Measurements from ENCODE around the gene ANKDD1B.
A peak's percentile ranks its signal among the peaks of the same experiment; 100 is the strongest.

ANKDD1B gene

DNA sequence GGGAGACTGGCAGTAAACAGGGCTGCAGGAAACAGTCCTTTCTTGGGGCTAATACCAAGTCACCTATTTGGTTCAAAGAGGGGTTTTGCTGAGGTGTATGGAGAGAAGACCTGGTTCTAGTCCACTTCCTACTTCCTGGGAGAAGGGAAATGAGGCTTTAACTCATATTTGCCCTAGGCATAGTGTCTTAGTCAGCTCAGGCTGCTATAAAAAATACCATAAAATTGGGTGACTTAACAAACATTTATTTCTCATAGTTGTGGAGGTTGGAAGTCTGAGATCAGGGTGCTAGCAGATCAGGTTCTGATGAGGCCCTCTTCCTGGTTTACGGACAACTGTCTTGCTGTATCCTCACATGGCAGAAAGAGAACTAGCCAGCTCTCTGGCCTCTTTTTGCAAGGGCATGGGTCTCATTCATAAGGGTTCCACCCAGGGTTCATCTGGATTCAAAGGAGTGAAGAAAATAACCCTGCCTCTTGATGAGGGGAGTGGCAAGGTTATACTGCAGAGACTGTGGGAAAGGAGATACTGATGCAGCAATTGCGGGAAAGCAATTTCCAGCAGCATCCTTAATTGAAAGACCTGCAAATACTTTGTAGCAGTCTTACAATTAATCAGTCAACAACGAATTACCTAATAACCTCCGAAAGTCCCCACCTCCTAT lies 40.5 kb downstream of the ANKDD1B start:
- Histone ChIP-seq H3K27me3 (ENCODE audit: control insufficient read depth, insufficient read depth, low read length) (no peaks in the 10 kb centered on the region), H3K9ac (ENCODE audit: low read length) (no peak overlapping the region), H3K4me3 (ENCODE audit: low read length) (no peak overlapping the region), H3K27ac (ENCODE audit: low read depth, low read length) (no peak overlapping the region), H3K36me3 (ENCODE audit: control insufficient read depth, insufficient read depth, low read length) (no peaks in the 10 kb centered on the region), H3K4me1 (ENCODE audit: control insufficient read depth, insufficient read depth, low read length) (no peaks in the 10 kb centered on the region)

DNA sequence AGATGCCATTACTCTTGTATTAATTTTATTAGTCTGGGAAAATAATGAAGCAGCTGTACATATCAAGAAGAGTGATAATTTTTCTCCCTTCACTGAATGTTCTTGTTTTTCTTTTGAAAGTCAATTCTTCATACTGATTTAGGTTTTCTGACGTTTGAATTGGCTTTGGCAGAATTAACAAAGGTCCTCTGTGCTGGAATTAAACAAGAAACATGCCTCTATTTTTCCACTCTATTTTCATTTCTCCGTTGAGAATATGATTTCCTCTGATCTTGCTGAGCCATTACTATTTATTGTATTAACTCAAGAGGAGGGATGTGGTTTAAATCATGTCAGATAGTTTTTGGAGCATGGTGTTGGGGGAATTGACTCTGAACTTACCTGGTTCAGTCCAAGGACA lies 42.3 kb downstream of the ANKDD1B start:
- H3K27me3 ChIP-seq (ENCODE audit: control insufficient read depth, insufficient read depth, low read length): no peaks in the 10 kb centered on the region

DNA sequence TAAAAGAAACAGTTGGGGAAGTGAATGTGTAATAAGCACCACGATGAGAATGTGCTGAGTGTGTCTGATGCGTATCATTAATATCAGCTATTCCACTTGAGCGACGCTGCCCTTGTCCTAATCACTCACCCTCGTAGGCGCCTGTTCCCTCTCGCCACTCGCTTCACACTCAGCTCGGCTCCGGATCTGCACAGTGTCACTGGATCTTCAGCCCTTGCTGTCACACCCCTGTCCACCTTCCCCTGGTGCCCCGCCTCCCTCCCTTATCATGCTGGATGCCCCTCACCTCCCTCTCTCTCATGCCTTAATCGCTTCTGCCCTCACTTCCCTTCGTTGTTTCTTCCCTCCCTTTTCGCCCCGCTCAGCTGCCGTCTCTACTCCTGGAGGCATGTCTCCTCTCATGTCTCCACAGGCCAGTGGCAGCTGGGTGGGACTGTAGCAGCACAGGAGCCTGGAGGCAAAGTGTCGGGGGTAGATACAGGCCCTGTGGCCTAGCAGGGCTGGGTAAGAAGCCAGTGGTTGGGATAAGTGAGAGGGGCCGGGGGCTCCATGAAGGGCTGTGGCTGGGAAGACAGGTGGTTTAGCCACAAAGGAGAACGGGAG lies 43.5 kb downstream of the ANKDD1B start:
- Histone ChIP-seq H3K27me3 (ENCODE audit: control insufficient read depth, insufficient read depth, low read length) (no peaks in the 10 kb centered on the region), H3K4me1 (ENCODE audit: control insufficient read depth, insufficient read depth, low read length) (no peaks in the 10 kb centered on the region)

More for the DNA sequence above, 42.3 kb downstream of the ANKDD1B start:
- Histone ChIP-seq H3K9ac (ENCODE audit: low read length) (no peak overlapping the region), H3K4me1 (ENCODE audit: control insufficient read depth, insufficient read depth, low read length) (no peaks in the 10 kb centered on the region), H3K4me3 (ENCODE audit: low read length) (no peak overlapping the region), H3K27ac (ENCODE audit: low read depth, low read length) (no peak overlapping the region), H3K36me3 (ENCODE audit: control insufficient read depth, insufficient read depth, low read length) (no peaks in the 10 kb centered on the region)

DNA sequence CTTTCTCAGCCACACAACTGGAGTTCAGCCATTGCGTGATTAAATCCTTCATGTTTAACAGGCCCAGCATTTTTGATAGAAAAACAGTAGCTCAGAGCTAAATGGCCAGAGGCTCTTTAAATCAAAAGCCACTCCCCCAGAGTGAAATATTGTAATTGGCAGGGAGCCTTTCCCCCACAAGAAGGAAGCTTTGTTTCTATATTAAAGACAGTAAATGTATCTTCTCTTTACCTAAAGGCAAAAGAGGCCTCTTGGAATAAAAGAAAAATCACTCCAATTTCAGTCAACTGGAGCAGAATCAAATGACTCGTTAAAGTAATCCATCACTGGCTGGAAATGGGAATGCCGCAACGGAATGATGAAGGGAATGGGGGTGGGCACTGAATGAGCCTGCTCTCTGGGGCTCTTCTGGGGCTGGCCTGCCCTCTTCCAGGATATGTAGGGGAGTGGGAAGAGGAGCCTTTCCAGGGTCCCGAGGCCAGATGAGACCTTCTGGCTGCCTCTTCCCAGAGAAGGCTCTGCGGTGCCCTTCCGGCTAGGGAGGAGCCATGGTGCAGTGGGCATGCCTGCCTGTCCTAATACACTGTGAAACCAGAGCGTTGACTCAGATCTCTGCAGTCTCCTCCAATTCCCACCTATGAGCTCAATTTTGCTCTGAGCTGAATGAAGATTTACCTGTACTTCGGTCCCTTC lies 45.2 kb downstream of the ANKDD1B start:
- Histone ChIP-seq H3K27ac (ENCODE audit: low read depth, low read length) (no peak overlapping the region), H3K27me3 (ENCODE audit: control insufficient read depth, insufficient read depth, low read length) (no peaks in the 10 kb centered on the region), H3K4me3 (ENCODE audit: low read length) (peak overlapping the region; percentile 58), H3K9ac (ENCODE audit: low read length) (no peak overlapping the region), H3K36me3 (ENCODE audit: control insufficient read depth, insufficient read depth, low read length) (no peaks in the 10 kb centered on the region), H3K4me1 (ENCODE audit: control insufficient read depth, insufficient read depth, low read length) (no peaks in the 10 kb centered on the region)

More for the DNA sequence above, 43.5 kb downstream of the ANKDD1B start:
- no peak overlapping the region for H3K4me3 ChIP-seq (ENCODE audit: low read length)
- H3K36me3 ChIP-seq (ENCODE audit: control insufficient read depth, insufficient read depth, low read length): no peaks in the 10 kb centered on the region
- H3K9ac ChIP-seq (ENCODE audit: low read length): no peak overlapping the region
- H3K27ac ChIP-seq (ENCODE audit: low read depth, low read length): no peak overlapping the region

DNA sequence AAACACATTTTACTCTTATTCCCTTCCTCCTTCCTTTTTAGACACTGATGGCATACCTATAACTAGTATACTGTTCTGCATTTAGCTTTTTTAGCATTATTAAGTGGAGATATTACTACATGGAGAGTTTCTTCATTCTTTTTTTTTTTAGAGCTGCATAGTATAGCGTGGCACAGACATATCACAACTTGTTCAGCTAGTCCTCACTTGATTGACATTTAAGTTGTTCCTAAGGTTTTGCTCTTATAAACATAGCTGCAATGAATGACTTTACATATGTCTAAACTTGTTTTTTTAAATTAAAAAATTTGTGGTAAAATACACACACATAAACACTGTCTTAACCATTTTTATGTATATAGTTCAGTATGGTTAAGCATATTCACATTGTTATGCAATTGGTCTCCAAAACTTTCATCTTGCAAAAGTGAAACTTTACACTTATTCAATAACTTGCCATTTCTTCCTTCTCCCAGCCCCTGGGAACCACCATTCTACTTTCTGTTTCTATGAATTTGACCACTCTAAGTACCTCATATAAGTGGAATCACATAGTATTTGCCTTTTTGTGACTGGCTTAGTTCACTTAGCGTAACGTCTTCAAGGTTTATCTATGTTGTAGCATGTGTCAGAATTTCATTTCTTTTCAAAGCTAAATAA lies 48.7 kb downstream of the ANKDD1B start:
- Histone ChIP-seq H3K36me3 (ENCODE audit: control insufficient read depth, insufficient read depth, low read length) (no peaks in the 10 kb centered on the region), H3K4me3 (ENCODE audit: low read length) (no peak overlapping the region), H3K4me1 (ENCODE audit: control insufficient read depth, insufficient read depth, low read length) (no peaks in the 10 kb centered on the region), H3K27ac (ENCODE audit: low read depth, low read length) (no peak overlapping the region), H3K9ac (ENCODE audit: low read length) (no peak overlapping the region), H3K27me3 (ENCODE audit: control insufficient read depth, insufficient read depth, low read length) (no peaks in the 10 kb centered on the region)

DNA sequence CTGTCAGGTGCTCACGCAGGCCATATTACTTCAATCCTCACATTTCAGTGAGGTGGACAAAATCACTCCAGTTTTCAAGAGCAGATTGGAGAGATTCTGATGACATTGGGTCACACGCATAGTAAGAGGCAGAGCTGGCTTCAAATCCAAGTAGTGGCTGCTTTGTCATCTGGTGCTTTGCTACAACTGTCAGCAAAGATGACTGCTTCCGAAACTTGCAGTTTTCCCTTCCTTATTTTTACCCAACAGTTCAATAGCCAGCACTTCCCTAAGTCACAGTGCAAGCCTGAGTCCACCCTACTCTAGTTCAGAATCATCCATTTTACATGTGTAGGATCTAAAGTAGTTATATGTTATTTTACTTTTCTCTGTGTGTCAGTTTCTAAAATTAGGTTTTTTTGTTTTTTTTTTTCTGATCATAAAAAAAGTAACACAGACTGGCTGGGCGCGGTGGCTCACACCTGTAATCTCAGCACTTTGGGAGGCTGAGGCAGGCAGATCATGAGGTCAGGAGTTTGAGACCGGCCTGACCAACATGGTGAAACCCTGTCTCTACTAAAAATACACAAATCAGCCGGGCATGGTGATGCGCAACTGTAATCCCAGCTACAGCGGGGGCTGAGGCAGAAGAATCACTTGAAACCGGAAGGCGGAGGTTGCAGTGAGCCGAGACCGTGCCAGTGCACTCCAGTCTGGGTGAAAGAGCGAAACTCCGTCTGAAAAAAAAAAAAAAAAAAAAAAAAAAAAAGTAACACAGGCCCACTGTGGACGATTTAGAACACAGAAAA lies 49.6 kb downstream of the ANKDD1B start:
- no peak overlapping the region for H3K4me3 ChIP-seq (ENCODE audit: low read length)
- no peak overlapping the region for H3K27ac ChIP-seq (ENCODE audit: low read depth, low read length)
- no peak overlapping the region for H3K9ac ChIP-seq (ENCODE audit: low read length)
- H3K4me1 ChIP-seq (ENCODE audit: control insufficient read depth, insufficient read depth, low read length): no peaks in the 10 kb centered on the region
- H3K36me3 ChIP-seq (ENCODE audit: control insufficient read depth, insufficient read depth, low read length): no peaks in the 10 kb centered on the region
- no peaks in the 10 kb centered on the region for H3K27me3 ChIP-seq (ENCODE audit: control insufficient read depth, insufficient read depth, low read length)

DNA sequence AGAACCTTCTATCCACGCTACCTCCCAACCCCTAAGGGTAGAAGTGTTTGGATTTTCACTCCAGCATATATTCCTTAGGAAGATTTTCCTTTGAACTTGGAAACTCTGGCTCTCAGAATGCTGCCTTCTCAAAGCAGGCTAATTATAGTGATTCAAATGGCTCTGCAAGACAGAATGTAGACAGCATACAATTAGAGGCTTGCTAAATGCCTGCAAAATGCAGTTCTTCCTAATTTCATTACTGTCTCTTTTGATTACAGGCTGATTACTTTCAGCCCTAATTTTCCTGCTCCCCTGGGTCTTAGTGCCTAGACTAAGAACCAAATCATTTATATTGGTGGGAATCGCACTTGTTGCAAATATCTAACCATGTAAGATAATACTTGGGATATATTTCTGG lies 50.8 kb downstream of the ANKDD1B start:
- Histone ChIP-seq H3K4me3 (ENCODE audit: low read length) (no peak overlapping the region), H3K36me3 (ENCODE audit: control insufficient read depth, insufficient read depth, low read length) (no peaks in the 10 kb centered on the region), H3K27me3 (ENCODE audit: control insufficient read depth, insufficient read depth, low read length) (no peaks in the 10 kb centered on the region), H3K9ac (ENCODE audit: low read length) (no peak overlapping the region), H3K27ac (ENCODE audit: low read depth, low read length) (no peak overlapping the region), H3K4me1 (ENCODE audit: control insufficient read depth, insufficient read depth, low read length) (no peaks in the 10 kb centered on the region)

DNA sequence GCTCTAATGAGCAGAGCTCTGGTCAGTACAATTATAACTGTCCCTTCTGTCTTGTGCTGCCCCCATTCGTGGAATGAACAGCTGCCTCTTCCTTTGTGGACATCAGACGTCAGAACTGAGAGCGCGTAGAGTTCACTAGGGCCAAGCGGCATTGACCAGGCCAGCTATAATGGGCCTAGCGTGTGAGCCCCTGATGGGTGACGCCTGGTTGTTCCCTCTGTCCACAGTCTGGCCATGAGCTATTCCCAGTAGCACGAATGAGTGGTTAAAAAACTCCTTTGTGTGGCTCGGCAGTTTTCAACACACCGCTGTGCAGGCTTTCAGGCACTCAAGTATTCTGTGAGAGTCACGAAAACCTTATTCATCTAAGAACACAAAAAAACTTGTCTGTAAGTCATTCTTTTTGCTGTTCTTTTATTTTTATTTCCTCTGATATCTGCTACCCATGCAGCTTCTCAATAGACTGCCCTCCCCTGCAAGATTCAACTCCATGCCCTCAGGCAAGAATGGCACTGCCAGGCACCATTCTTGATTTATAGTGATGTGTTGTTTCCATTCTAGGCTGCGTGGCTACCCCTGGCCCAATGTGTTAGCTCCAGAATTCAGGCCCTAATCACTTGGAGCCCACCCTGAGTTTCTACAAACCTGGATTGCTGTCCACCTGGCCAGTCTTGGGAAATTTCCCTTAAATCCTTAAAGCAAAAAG lies 52.5 kb downstream of the ANKDD1B start:
- no peak overlapping the region for H3K4me3 ChIP-seq (ENCODE audit: low read length)
- no peaks in the 10 kb centered on the region for H3K27me3 ChIP-seq (ENCODE audit: control insufficient read depth, insufficient read depth, low read length)
- H3K4me1 ChIP-seq (ENCODE audit: control insufficient read depth, insufficient read depth, low read length): no peaks in the 10 kb centered on the region
- no peak overlapping the region for H3K27ac ChIP-seq (ENCODE audit: low read depth, low read length)
- no peak overlapping the region for H3K9ac ChIP-seq (ENCODE audit: low read length)
- no peaks in the 10 kb centered on the region for H3K36me3 ChIP-seq (ENCODE audit: control insufficient read depth, insufficient read depth, low read length)

DNA sequence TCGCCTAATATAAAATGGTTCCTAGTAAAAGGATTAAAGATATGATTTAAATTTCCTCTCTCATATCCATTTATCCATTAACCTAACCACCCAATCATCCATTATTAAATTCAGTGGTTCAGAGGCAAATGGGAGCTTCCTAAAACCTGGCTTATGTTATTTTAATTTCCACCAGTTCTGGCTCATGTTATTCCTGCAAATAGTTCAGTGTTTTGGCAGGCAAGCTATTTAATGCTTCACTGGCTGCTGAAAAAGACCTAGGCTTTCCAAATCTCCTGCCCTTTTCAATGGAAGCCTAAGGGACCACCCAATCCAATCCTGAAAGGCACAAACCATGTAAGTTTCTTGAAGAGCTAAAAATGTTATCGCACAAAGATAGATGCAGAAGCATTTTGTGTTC lies 53.7 kb downstream of the ANKDD1B start:
- Histone ChIP-seq H3K27ac (ENCODE audit: low read depth, low read length) (no peak overlapping the region), H3K9ac (ENCODE audit: low read length) (no peak overlapping the region), H3K4me1 (ENCODE audit: control insufficient read depth, insufficient read depth, low read length) (no peaks in the 10 kb centered on the region), H3K36me3 (ENCODE audit: control insufficient read depth, insufficient read depth, low read length) (no peaks in the 10 kb centered on the region), H3K27me3 (ENCODE audit: control insufficient read depth, insufficient read depth, low read length) (no peaks in the 10 kb centered on the region), H3K4me3 (ENCODE audit: low read length) (no peak overlapping the region)

DNA sequence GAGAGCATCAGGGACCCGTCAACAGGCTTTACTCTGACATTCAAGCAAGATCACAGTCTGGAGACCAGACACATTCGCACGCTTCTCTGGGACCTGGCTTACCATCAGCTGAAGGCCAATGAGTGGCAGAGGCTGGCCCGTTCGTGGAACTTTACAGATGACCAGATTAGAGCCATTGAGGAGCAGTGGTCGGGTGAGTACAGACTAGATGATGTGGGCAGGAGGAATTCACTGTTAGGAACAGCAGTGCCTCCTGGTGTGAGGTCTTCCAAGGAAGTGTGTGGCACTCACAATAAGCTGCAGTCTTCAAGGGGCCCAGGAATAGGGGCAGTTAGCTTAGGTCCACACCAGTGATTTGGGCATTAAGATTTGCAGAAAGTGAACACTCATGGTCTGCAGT lies 55.5 kb downstream of the ANKDD1B start:
- H3K27me3 ChIP-seq (ENCODE audit: control insufficient read depth, insufficient read depth, low read length): no peaks in the 10 kb centered on the region
- H3K27ac ChIP-seq (ENCODE audit: low read depth, low read length): no peak overlapping the region
- H3K9ac ChIP-seq (ENCODE audit: low read length): no peak overlapping the region
- no peaks in the 10 kb centered on the region for H3K4me1 ChIP-seq (ENCODE audit: control insufficient read depth, insufficient read depth, low read length)
- H3K4me3 ChIP-seq (ENCODE audit: low read length): no peak overlapping the region
- no peaks in the 10 kb centered on the region for H3K36me3 ChIP-seq (ENCODE audit: control insufficient read depth, insufficient read depth, low read length)

DNA sequence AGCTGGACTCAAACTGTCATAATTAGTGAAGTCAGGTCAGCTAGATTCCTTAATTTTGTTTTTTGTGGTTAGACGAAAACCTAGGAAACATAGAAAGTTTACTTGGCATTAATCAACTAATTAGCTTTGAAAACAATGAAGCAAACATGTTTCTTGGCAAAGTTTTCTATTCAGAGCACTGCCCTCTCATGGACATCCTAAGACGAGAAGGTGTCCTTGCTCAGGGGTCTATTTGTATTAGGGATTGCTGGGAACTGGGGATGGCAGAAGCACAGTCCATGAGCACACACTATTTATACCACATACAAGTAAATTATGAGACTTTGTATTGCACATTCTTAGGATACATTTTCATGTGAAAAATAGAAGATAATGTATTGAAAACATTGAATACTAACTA lies 56.3 kb downstream of the ANKDD1B start:
- H3K36me3 ChIP-seq (ENCODE audit: control insufficient read depth, insufficient read depth, low read length): no peaks in the 10 kb centered on the region
- no peak overlapping the region for H3K4me3 ChIP-seq (ENCODE audit: low read length)
- no peaks in the 10 kb centered on the region for H3K27me3 ChIP-seq (ENCODE audit: control insufficient read depth, insufficient read depth, low read length)
- H3K27ac ChIP-seq (ENCODE audit: low read depth, low read length): no peak overlapping the region
- H3K9ac ChIP-seq (ENCODE audit: low read length): no peak overlapping the region
- H3K4me1 ChIP-seq (ENCODE audit: control insufficient read depth, insufficient read depth, low read length): no peaks in the 10 kb centered on the region

All from rectal smooth muscle tissue (tissue), 1 donor.